ENCODE measurements around the gene TSFM.

The TSFM gene

GRCh38 chr12:57735198-57735855, 47.3 kb upstream of the TSFM start:
- H3K27ac ChIP-seq (ENCODE audit: low read depth, low read length) = no peak overlapping the region
- no peaks in the 10 kb centered on the region for H3K27me3 ChIP-seq (ENCODE audit: low read length)
- no peaks in the 10 kb centered on the region; the same call in 1 of the 2 replicates for H3K36me3 ChIP-seq (ENCODE audit: low read length)
- no peak overlapping the region for H3K4me2 ChIP-seq (ENCODE audit: low read depth, low read length, poor library complexity, severe bottlenecking)
- H3K9ac ChIP-seq (ENCODE audit: low read length) = no peak overlapping the region
- H3K79me2 ChIP-seq (ENCODE audit: insufficient read depth, low read length) = peaks cover 12% of the 10 kb centered on the region
- no peaks in the 10 kb centered on the region for H3K9me3 ChIP-seq (ENCODE audit: insufficient read depth, low read length)
- no peaks in the 10 kb centered on the region for H3K9me2 ChIP-seq (replicated peaks; ENCODE audit: insufficient read depth, low read length)
- no peaks in the 10 kb centered on the region for H3F3A ChIP-seq (ENCODE audit: insufficient read depth)
- TF ChIP-seq CTCF (IDR thresholded peaks at IDR 0.05; ENCODE audit: insufficient read depth, low read length, poor library complexity, severe bottlenecking) = no peak
- no peak for TF ChIP-seq EZH2phosphoT487 (conservative IDR thresholded peaks at IDR 0.05; ENCODE audit: low read length)
- no peaks in the 10 kb centered on the region for H4K20me1 ChIP-seq (ENCODE audit: low read depth, low read length)
- no peak overlapping the region for H2AFZ ChIP-seq (ENCODE audit: low read depth, low read length, severe bottlenecking)
- no peak overlapping the region for H3K4me3 ChIP-seq (ENCODE audit: insufficient read depth, low read length, poor library complexity, severe bottlenecking)

DNA sequence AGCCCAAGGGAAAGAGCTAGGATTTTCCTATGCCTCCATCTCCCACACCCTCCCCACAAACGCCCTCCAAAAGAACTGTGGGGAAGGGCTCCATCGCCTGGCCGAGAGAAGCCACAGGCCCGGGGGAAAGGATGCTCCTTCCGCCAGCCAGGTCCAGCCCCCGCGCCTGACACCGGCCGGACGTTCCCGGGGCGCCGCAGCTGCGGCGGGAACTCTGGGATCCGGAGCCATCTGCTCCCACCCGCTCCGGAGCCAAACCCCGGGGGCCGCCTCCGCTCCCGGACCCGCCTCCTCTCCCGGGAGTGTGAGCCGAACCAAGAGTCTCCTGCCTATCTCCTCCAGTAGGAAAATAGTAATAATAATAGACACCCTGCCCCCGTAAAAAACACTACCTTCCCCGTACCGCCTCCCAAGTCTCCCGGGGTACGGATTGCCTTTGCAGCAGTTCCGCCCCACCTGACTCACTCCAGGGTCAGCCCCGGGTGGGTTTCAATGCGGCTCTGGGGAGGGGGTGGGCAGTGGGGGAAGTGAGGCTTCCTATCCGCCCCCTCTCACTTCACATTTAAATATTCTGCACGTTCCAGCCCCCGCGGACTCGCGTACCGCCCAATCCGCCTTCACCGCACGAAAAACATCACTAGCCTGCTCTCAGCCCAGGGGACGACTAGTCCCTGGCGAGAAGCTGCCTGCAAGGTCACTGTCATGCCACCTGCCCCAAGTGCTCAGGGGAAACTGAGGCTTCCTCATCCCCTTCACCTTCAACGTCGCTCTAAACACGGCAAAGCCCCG, 46.4 kb upstream of the TSFM start:
- Histone ChIP-seq H3K4me2 (ENCODE audit: low read depth, low read length, poor library complexity, severe bottlenecking) (no peak overlapping the region), H3K79me2 (ENCODE audit: insufficient read depth, low read length) (peaks cover 12% of the 10 kb centered on the region), H2AFZ (ENCODE audit: low read depth, low read length, severe bottlenecking) (no peak overlapping the region), H4K20me1 (ENCODE audit: low read depth, low read length) (no peaks in the 10 kb centered on the region), H3K4me3 (ENCODE audit: insufficient read depth, low read length, poor library complexity, severe bottlenecking) (no peak overlapping the region), H3K9ac (ENCODE audit: low read length) (no peak overlapping the region), H3K27ac (ENCODE audit: low read depth, low read length) (no peak overlapping the region), H3K27me3 (ENCODE audit: low read length) (no peaks in the 10 kb centered on the region), H3K9me2 (replicated peaks; ENCODE audit: insufficient read depth, low read length) (no peaks in the 10 kb centered on the region), H3F3A (ENCODE audit: insufficient read depth) (no peaks in the 10 kb centered on the region), H3K9me3 (ENCODE audit: insufficient read depth, low read length) (no peaks in the 10 kb centered on the region), H3K36me3 (ENCODE audit: low read length) (no peaks in the 10 kb centered on the region; the same call in 1 of the 2 replicates)
- TF ChIP-seq EZH2phosphoT487 (conservative IDR thresholded peaks at IDR 0.05; ENCODE audit: low read length) = no peak
- TF ChIP-seq CTCF (IDR thresholded peaks at IDR 0.05; ENCODE audit: insufficient read depth, low read length, poor library complexity, severe bottlenecking) = no peak

DNA sequence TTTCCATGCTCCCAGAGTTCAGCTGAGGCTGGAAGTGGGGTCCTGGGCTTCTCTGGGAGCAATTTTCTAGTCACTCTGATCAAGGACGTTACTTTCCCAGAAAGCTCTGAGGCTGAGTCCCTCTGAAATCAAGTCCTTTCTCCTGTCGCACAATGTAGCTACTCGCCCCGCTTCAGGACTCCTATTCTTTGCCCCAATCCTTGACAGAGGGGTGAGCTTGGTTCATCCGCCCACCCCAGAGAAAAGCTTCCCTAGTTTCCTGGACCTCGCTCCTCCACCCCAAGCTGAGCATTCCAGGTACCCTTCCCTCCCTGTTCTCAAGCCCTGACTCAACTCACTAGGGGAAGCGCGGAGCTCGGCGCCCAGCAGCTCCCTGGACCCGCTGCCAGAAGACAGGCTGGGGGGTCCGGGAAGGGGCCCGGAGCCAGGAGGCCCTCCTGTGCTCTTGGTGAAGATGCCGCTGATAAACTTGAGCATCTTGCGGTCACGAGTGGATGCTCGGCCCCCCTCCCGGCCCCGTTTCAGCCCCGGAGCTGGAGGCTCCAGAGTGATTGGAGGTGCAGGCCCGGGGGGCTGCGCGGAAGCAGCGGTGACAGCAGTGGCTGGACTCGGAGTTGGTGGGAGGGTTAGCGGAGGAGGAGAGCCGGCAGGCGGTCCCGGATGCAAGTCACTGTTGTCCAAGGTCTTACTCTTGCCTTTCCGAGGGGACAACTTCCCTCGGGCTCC, 45.7 kb upstream of the TSFM start:
- TF ChIP-seq EZH2phosphoT487 (conservative IDR thresholded peaks at IDR 0.05; ENCODE audit: low read length) (no peak), CTCF (IDR thresholded peaks at IDR 0.05; ENCODE audit: insufficient read depth, low read length, poor library complexity, severe bottlenecking) (no peak)
- H3K36me3 ChIP-seq (ENCODE audit: low read length) = no peaks in the 10 kb centered on the region
- H3K9ac ChIP-seq (ENCODE audit: low read length) = no peak overlapping the region
- H3K79me2 ChIP-seq (ENCODE audit: insufficient read depth, low read length) = peaks cover 12% of the 10 kb centered on the region
- no peak overlapping the region for H2AFZ ChIP-seq (ENCODE audit: low read depth, low read length, severe bottlenecking)
- no peak overlapping the region for H3K4me2 ChIP-seq (ENCODE audit: low read depth, low read length, poor library complexity, severe bottlenecking)
- no peaks in the 10 kb centered on the region for H3K9me3 ChIP-seq (ENCODE audit: insufficient read depth, low read length)
- no peaks in the 10 kb centered on the region for H4K20me1 ChIP-seq (ENCODE audit: low read depth, low read length)
- H3K27ac ChIP-seq (ENCODE audit: low read depth, low read length) = no peak overlapping the region
- H3K27me3 ChIP-seq (ENCODE audit: low read length) = no peaks in the 10 kb centered on the region
- H3F3A ChIP-seq (ENCODE audit: insufficient read depth) = no peaks in the 10 kb centered on the region
- H3K4me3 ChIP-seq (ENCODE audit: insufficient read depth, low read length, poor library complexity, severe bottlenecking) = no peak overlapping the region
- H3K9me2 ChIP-seq (replicated peaks; ENCODE audit: insufficient read depth, low read length) = no peaks in the 10 kb centered on the region
